HepG2 (cell line): ENCODE data around the gene KIF5B. TPM values are rescaled to one million over a fixed set of nuclear protein-coding genes. Genes with fewer than 3 reads are reported as not detected.
A peak's percentile ranks its signal among the peaks of the same experiment; 100 is the strongest.
"Not testable (repeated sequence)": the region's sequence is repeated elsewhere in the genome, so short reads cannot be mapped to it uniquely, and the experiment has no call there.

Experiments used
- ATAC-seq: fragments of 200-7000 bp; cut with Tn5 transposase; 3 replicates; pipeline ENCODE4 v1.9.1; 2020; ENCODE audit warnings: mild to moderate bottlenecking, moderate library complexity
- BruUV-seq: library from RNA; stranded (reverse); fragments of 400-500 nt; replicated peaks from 2 replicates; lab custom pipeline; 2021; lab: Mats Ljungman, UMichigan
- CTCF ChIA-PET: fragments of 300-600 bp; formaldehyde crosslinking; extraction: SDS; loops from one replicate; lab custom pipeline; 2021; ENCODE audit warnings: low total read pairs, inconsistent platforms, low intra/inter-chr PET ratio; lab: Yijun Ruan, JAX
- POLR2A ChIA-PET: fragments of 350-600 bp; sonication (Branson Sonifier 250); formaldehyde crosslinking; loops from one replicate; lab custom pipeline; 2020; ENCODE audit warnings: antibody characterized with exemption, inconsistent platforms; lab: Yijun Ruan, JAX
- DNase-seq: peaks from one replicate; pipeline ENCODE4 v3.0.0-alpha.2; 2015; ENCODE audit warnings: low spot score
- FAIRE-seq: peaks from 3 replicates; lab custom pipeline; 2011; peaks lifted over from hg19 to GRCh38; lab: Jason Lieb, UNC
- H2AFZ ChIP-seq: one replicate; pipeline ENCODE4 v1.6.1; 2011; ENCODE audit warnings: low read length, inconsistent platforms
- H3K27ac ChIP-seq: fragments of 300-600 bp; 3 replicates; pipeline ENCODE4 v1.8.0; 2011; ENCODE audit warnings: mixed run types, mild to moderate bottlenecking, mixed read lengths, low read length, inconsistent platforms; ENCODE audit not compliant: insufficient read depth; ENCODE audit errors: extremely low read length
- H3K27me3 ChIP-seq, 2 experiments: fragments of 200-600 bp in 1 of 2; 2 replicates in 1 of 2; 3 replicates in 1 of 2; pipeline versions ENCODE4 v1.6.0 to v1.8.0; 2011; ENCODE audit warnings: low read length in 2 of 2, mild to moderate bottlenecking in 2 of 2, moderate library complexity in 2 of 2, inconsistent platforms in 1 of 2; ENCODE audit not compliant: insufficient read depth in 2 of 2, control insufficient read depth in 1 of 2
- H3K36me3 ChIP-seq, 2 experiments: fragments of 200-600 bp in 1 of 2; replicated peaks in 1 of 2; 2 replicates in 1 of 2; 3 replicates in 1 of 2; pipeline versions ENCODE4 v1.5.1 to v1.8.0; 2011; ENCODE audit warnings: low read length in 2 of 2, inconsistent platforms in 1 of 2; ENCODE audit not compliant: insufficient read depth in 2 of 2, control insufficient read depth in 1 of 2
- H3K4me1 ChIP-seq: 2 replicates; pipeline ENCODE4 v1.5.1; 2012; ENCODE audit warnings: low read length, inconsistent platforms; ENCODE audit not compliant: insufficient read depth
- H3K4me2 ChIP-seq: 2 replicates; pipeline ENCODE4 v1.6.0; 2011; ENCODE audit warnings: low read depth, low read length, inconsistent platforms
- H3K4me3 ChIP-seq, 3 experiments: fragments of 200-600 bp in 1 of 3; sonication (generic), shearing (Covaris generic) in 1 of 3; replicated peaks in 1 of 3; 2 replicates each; pipeline ENCODE4 v1.5.1; 2011 to 2016; ENCODE audit warnings: low read length in 3 of 3, inconsistent platforms in 2 of 3, low read depth in 2 of 3, mild to moderate bottlenecking in 2 of 3, control low read depth in 1 of 3, mixed read lengths in 1 of 3; ENCODE audit not compliant: insufficient read depth in 1 of 3
- H3K79me2 ChIP-seq: one replicate; pipeline ENCODE4 v1.6.1; 2011; ENCODE audit warnings: low read length, inconsistent platforms; ENCODE audit not compliant: insufficient read depth
- H3K9ac ChIP-seq: 2 replicates; pipeline ENCODE4 v1.6.0; 2011; ENCODE audit warnings: mild to moderate bottlenecking, low read depth, low read length, inconsistent platforms; ENCODE audit not compliant: insufficient read depth
- H3K9me3 ChIP-seq: 2 replicates; pipeline ENCODE4 v1.5.1; 2012; ENCODE audit warnings: mild to moderate bottlenecking, low read length
- H4K20me1 ChIP-seq: 2 replicates; pipeline ENCODE4 v1.6.0; 2011; ENCODE audit warnings: inconsistent platforms, mild to moderate bottlenecking, low read length, moderate library complexity; ENCODE audit not compliant: insufficient read depth
- ATF7 ChIP-seq, 2 experiments: fragments of 450-650 bp in 1 of 2; sonication (generic) in 1 of 2; formaldehyde crosslinking in 1 of 2; IDR thresholded peaks; 2 replicates each; pipeline versions ENCODE4 v1.4.0 to v1.6.1; 2016 to 2020; ENCODE audit warnings: antibody characterized with exemption in 1 of 2, mild to moderate bottlenecking in 1 of 2, missing genetic modification reagents in 1 of 2
- CCAR2 ChIP-seq: fragments of 200-400 bp; formaldehyde crosslinking; optimal IDR thresholded peaks from 2 replicates; pipeline ENCODE3; 2018; ENCODE audit warnings: low read depth, mild to moderate bottlenecking, low read length, moderate library complexity
- DNMT3B ChIP-seq: conservative IDR thresholded peaks from 2 replicates; pipeline ENCODE4 v1.6.1; 2016; ENCODE audit warnings: missing biosample characterization, control low read depth
- JUN ChIP-seq: sonication (generic); formaldehyde crosslinking; IDR thresholded peaks from 2 replicates; pipeline ENCODE4 v1.4.0; 2020; ENCODE audit warnings: mild to moderate bottlenecking, missing genetic modification reagents
- MTF2 ChIP-seq: sonication (generic); formaldehyde crosslinking; IDR thresholded peaks from 2 replicates; pipeline ENCODE4 v1.5.0; 2020; ENCODE audit warnings: missing genetic modification reagents, borderline replicate concordance
- RBM22 ChIP-seq: fragments of 200-400 bp; formaldehyde crosslinking; optimal IDR thresholded peaks from 2 replicates; pipeline ENCODE3; 2017; ENCODE audit warnings: mild to moderate bottlenecking, low read length, moderate library complexity
- SMARCE1 ChIP-seq: fragments of 450-650 bp; IDR thresholded peaks from 2 replicates; pipeline ENCODE4 v1.6.1; 2017; ENCODE audit warnings: borderline replicate concordance
- SP4 ChIP-seq: sonication (generic); formaldehyde crosslinking; IDR thresholded peaks from 2 replicates; pipeline ENCODE4 v1.8.1; 2023; ENCODE audit warnings: mild to moderate bottlenecking, missing genetic modification reagents
- STAT6 ChIP-seq: sonication (generic); formaldehyde crosslinking; IDR thresholded peaks from 2 replicates; pipeline ENCODE4 v1.4.0; 2020; ENCODE audit warnings: missing genetic modification reagents, mild to moderate bottlenecking, borderline replicate concordance
- YEATS4 ChIP-seq: sonication (generic); formaldehyde crosslinking; IDR thresholded peaks from 2 replicates; pipeline ENCODE4 v1.4.0; 2020; ENCODE audit warnings: missing genetic modification reagents, borderline replicate concordance
- ZBTB3 ChIP-seq: sonication (generic); formaldehyde crosslinking; IDR thresholded peaks from 2 replicates; pipeline ENCODE4 v1.4.0; 2020; ENCODE audit warnings: low read depth, mild to moderate bottlenecking, moderate library complexity, missing genetic modification reagents, borderline replicate concordance
- ZNF121 ChIP-seq: sonication (generic); formaldehyde crosslinking; IDR thresholded peaks from 2 replicates; pipeline ENCODE4 v1.5.0; 2020; ENCODE audit warnings: mild to moderate bottlenecking, missing genetic modification reagents
- ZNF30 ChIP-seq: sonication (generic); formaldehyde crosslinking; IDR thresholded peaks from 2 replicates; pipeline ENCODE4 v1.5.0; 2020; ENCODE audit warnings: mild to moderate bottlenecking, missing genetic modification reagents
- ZNF317 ChIP-seq: sonication (generic); formaldehyde crosslinking; IDR thresholded peaks from 2 replicates; pipeline ENCODE4 v1.5.0; 2020; ENCODE audit warnings: mild to moderate bottlenecking, missing genetic modification reagents
- WGBS: methylation state at CpG from one replicate; pipeline ENCODE4 v1.1.6; 2017; ENCODE audit warnings: low lambda C conversion rate; 5-methylcytosine and 5-hydroxymethylcytosine counted together
- in situ Hi-C: cut with HindIII; loops from 2 replicates; pipeline ENCODE4 v1.10.0; 2017; ENCODE audit warnings: low pct_unique_long_range_greater_than_20kb; ENCODE audit not compliant: extremely low pct_ligation_motif_present
- intact Hi-C: fragments of 100-400 bp; cut with micrococcal nuclease; formaldehyde crosslinking; loops from one replicate; pipeline ENCODE4 v1.10.0; 2022; ENCODE audit not compliant: unreplicated experiment
- polyA plus RNA-seq, 8 experiments: library from polyadenylated mRNA; depleted of rRNA in 3 of 8; stranded (reverse) in 7 of 8; unstranded in 1 of 8; fragments of >200 nt; fragmentation: Illumina TruSeq in 4 of 8; extraction: Trizol in 4 of 8; gene quantifications; 2 replicates each; pipeline versions ENCODE4 v1.2.1 to v1.2.3, GENCODE V29; 2011 to 2016; ENCODE audit warnings: low read depth in 4 of 8, missing spikeins in 1 of 8, mixed read lengths in 1 of 8; ENCODE audit not compliant: insufficient read depth in 1 of 8
- total RNA-seq, 5 experiments: library from RNA; depleted of rRNA; stranded (reverse); fragments of >200 nt; fragmentation: Illumina TruSeq; extraction: Trizol; gene quantifications; 2 replicates each; pipeline ENCODE4 v1.2.3, GENCODE V29; 2016; ENCODE audit warnings: low read depth in 1 of 5

Gene KIF5B
- total and polyA plus RNA-seq, 2 of the 13 experiments (the other 11 are each of a cell fraction or from before 2014, with no cell fraction given), result 34.3 to 133 TPM

DNA sequence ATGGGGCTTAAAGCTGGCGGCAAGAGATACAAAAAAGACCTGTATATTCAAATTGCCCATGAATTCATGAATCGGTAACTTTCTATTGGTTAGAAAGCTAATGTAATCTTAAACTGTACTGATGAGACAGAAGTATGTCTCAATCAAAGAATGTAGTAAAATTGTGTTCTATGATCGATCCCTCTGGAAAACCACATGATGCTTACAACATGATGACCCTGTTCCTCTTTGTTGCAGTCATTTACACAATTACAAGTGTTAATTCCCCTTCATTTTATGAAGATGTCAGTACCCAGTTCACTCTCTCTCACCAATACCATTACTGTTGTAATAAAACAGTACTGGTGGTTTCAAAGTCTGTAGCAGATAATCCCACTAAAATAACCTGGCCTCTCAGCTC, 10.1 kb downstream of the KIF5B start (continued):
- TF ChIP-seq SP4 (no peak), ZBTB3 (CRISPR knock-in tag) (no peak)

DNA sequence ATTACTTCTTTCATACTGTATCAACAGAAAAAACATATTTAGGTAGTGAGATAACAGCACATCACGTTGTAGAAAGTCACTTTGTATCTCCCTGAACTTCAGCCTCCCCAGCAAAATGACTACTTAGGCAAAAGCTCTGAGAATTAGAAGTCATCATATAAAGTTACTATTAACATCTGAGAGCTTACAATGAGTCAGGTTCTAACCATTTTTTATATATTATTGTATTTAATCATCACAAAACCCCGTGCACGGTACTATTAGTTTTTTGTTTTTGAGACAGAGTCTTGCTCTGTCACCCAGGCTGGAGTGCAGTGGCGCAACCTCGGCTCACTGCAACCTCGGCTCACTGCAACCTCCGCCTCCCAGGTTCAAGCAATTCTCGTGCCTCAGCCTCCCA, 13.5 kb downstream of the KIF5B start:
- Histone ChIP-seq H3K36me3 (peaks cover 11 to 74% of the 10 kb centered on the region in 2 experiments), H3K79me2 (peaks cover 94% of the 10 kb centered on the region), H3K4me1 (peaks cover 46% of the 10 kb centered on the region), H4K20me1 (peaks cover 66% of the 10 kb centered on the region)
- H3K9me3 ChIP-seq, H3K27ac ChIP-seq, in situ Hi-C loops, BruUV-seq, FAIRE-seq, intact Hi-C loops, H3K9ac ChIP-seq, CTCF ChIA-PET, H3K27me3 ChIP-seq, DNase-seq, H2AFZ ChIP-seq, H3K4me2 ChIP-seq, ATAC-seq, POLR2A ChIA-PET, H3K4me3 ChIP-seq: not testable (repeated sequence)
- WGBS, result 88% methylated on average over 8 of the region's 8 CpGs

- BruUV-seq, result no TSS peak
- ChIA-PET CTCF (no interaction called here), POLR2A (interaction anchor here (1.0 kb wide), 1 partner anchor 63 kb away, joined by 3 read pairs; no protein-coding TSS in a partner anchor)
These were observed 14.8 kb downstream of the KIF5B start for GRCh38 chr10:32041290-32042028.

More at GRCh38 chr10:32041290-32042028, 14.8 kb downstream of the KIF5B start:
- Histone ChIP-seq H3K27ac (no peak overlapping the region), H3K9me3 (no peaks in the 10 kb centered on the region), H2AFZ (no peak overlapping the region), H3K4me2 (no peak overlapping the region), H3K36me3 (peaks cover 9 to 75% of the 10 kb centered on the region in 2 experiments), H3K27me3 (no peaks in the 10 kb centered on the region), H3K79me2 (peaks cover 81% of the 10 kb centered on the region), H3K9ac (no peak overlapping the region), H4K20me1 (peaks cover 56% of the 10 kb centered on the region), H3K4me3 (no peak overlapping the region), H3K4me1 (peaks cover 38% of the 10 kb centered on the region)
- intact Hi-C loops, result loop anchor here (2.0 kb wide), 1 partner anchor 13 kb away; no protein-coding TSS in a partner anchor
- no peak for FAIRE-seq
- no peak for TF ChIP-seq STAT6 (CRISPR knock-in tag)
- no peak for TF ChIP-seq SMARCE1
- TF ChIP-seq ZNF30 (CRISPR knock-in tag), result no peak
- no peak for TF ChIP-seq YEATS4 (CRISPR knock-in tag)
- TF ChIP-seq JUN (CRISPR knock-in tag), result no peak
- no peak for TF ChIP-seq DNMT3B (CRISPR knock-in tag)
- peak; percentile 93 for TF ChIP-seq ZNF121 (CRISPR knock-in tag)
- no peak for TF ChIP-seq MTF2 (CRISPR knock-in tag)
- no peak for TF ChIP-seq ATF7 (IDR thresholded peaks at IDR 0.05)
- TF ChIP-seq ATF7 (CRISPR knock-in tag; IDR thresholded peaks at IDR 0.05), result no peak
- no peak for TF ChIP-seq CCAR2
- no peak for TF ChIP-seq ZNF317 (CRISPR knock-in tag)
- peak; percentile 93 for TF ChIP-seq RBM22
- 69% methylated on average over 1 of the region's 1 CpG for WGBS
- in situ Hi-C loops, result no loop called here
- peak; percentile 55 for ATAC-seq
- DNase-seq, result no peak
